Activated T-cell treated with anti-CD3 and anti-CD28 coated beads for 1 hour (primary cell): ENCODE measurements around the gene RBFOX2.
"Not testable (repeated sequence)": the region's sequence is repeated elsewhere in the genome, so short reads cannot be mapped to it uniquely, and the experiment has no call there.

ENCODE experiments used
- DNase-seq: peaks from one replicate; pipeline ENCODE4 v3.0.0-alpha.2; 2020; ENCODE audit warnings: low read depth

The RBFOX2 gene, protein sequence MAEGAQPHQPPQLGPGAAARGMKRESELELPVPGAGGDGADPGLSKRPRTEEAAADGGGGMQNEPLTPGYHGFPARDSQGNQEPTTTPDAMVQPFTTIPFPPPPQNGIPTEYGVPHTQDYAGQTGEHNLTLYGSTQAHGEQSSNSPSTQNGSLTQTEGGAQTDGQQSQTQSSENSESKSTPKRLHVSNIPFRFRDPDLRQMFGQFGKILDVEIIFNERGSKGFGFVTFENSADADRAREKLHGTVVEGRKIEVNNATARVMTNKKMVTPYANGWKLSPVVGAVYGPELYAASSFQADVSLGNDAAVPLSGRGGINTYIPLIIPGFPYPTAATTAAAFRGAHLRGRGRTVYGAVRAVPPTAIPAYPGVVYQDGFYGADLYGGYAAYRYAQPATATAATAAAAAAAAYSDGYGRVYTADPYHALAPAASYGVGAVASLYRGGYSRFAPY

DNA sequence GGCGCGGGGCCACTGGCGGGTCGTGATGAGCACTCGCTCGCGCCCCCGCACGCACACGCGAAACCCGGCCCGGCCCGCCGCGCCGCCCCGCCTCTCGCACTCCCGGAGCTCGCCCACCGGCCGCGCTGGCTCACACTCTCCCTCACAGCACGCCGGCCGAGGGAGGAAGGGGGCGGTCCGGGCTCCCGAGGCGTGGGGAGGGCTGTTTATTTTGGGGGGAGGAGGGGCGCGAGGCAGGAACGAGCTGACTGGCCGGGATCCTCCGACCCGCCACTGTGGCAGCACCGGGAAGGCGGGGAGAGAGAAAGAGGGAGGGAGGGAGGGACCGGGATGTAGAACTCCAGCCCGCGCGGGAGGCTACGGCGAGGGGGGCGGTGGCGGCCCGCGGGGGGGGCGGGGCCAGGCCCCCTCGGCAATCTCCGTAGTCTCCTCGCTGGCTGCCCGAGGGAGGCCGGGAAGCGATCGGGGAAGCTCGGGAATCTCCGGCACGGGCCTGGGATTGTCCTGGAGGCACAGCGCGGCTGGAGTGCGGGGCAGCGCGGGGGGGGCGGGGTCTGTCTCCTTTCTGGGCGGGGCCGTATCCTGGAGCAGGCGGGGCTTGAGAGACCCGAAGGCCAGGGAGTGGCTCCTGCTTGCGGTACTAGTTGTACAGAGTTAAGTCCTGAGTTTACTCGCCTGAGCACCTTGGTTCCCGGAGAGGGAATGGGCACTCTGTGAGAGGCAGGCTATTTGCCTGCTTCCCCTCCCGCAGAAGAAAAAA is at the start of gene RBFOX2:
RBFOX2 (minus strand) TSS at position 179 of the 760 bp plus-strand sequence. CDS start 399 bp downstream, outside the sequence.
- peak; percentile 52 for DNase-seq

DNA sequence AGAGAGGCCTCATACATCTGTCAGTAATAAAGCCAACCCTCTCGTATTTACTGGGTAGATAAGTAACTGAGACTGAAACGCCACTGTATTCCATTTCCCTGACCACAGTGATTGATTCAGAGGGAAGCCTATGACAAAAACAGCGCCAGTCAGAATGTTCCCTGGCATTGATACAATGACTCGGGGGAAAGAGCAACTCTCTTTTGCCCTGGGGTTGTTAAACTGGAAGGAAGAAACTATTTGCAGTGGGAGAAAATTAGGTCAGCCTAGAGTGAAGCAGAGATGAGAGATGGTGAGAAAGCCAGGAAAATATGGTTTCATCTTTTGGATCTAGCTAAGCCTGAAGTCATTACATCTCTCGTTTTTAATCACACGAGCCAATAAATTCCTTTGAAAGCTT is 48.6 kb upstream of the RBFOX2 start:
- DNase-seq = no peak

DNA sequence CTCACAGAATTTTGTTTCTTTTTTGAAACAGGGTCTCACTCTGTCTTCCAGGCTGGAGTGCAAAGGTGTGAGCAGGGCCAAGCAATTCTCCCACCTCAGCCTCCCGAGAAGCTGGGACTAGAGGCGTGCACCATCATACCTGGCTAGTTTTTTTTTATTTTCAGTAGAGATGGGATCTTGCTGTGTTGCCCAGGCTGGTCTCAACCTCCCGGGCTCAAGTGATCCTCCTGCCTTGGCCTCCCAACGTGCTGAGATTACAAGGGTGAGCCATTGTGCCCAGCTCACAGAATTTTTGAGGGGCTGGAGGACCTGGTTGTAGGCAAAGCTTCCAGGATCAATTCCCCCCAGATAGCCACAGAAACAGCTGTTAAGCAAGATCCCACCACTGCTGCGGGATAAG is 47.1 kb upstream of the RBFOX2 start:
- DNase-seq = no peak

DNA sequence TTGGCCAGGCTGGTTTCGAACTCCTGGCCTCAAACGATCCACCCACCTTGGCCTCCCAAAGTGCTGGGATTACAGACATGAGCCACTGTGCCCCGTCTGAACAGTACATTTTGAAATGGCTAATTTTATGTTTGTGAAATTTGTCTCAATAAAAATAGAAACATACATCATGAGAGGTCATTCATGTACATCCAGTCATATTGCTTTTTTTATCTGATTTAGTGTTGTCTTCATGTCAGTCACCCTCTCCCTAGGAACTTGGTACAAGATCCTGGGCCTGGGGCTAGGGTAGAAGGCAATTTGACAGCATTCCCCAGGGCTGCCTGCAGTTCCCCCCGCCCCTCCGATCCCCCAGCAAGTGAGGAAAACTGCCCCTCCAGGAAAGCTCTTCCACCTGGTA is 46.6 kb upstream of the RBFOX2 start:
- DNase-seq = no peak

DNA sequence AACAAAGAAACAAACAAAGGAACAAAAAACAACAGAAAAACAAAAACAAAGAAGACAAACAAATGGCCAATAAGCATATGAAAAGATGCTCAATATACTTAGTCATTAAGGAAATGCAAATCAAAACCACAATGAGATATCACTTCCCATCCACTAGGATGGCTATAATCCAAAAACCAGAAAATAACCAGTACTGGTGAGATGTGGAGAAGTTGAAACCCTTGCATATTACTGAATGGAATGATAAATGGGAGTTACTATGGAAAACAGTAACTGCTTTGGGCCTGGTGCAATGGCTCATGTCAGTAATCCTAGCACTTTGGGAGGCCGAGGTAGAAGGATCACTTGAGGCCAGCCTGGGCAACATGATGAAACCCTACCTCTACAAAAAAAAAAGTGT is 44.9 kb upstream of the RBFOX2 start:
- DNase-seq = no peak

DNA sequence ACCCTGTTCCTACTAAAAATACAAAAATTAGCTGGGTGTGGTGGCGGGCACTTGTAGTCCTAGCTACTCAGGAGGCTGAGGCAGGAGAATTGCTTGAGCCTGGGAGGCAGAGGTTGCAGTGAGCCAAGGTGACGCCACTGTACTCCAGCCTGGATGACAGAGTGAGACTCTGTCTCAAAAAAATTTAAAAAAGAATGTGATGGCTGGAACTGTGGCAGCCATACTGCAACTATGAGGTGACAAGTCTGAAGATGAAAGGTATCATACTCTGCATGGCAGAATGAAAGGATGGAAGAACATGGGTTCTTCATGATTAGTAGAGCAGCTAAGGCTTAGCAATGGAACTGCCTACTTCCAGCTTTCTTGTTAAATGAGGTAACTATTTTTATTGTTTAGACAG is 42.0 kb upstream of the RBFOX2 start:
- not testable (repeated sequence) for DNase-seq

DNA sequence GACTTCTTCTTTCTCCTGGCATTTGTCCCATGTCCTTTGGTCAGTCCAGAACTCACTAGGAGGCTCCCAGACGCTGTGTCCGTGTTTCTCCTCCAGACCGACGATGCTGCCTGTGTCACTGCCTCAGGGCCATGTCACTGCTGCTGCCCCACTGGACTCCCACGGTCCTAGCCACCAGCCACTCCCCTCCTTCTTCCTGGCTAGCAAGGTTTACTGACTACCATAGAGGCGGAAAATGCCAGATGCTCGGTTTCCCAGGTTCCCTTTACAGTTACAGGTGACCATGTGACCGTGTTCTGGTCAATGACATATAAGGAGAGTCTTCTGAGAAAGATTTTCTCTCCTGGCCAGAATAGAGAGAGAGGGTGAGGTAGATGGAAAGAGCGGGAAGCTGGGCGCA is 40.7 kb upstream of the RBFOX2 start:
- DNase-seq = no peak

DNA sequence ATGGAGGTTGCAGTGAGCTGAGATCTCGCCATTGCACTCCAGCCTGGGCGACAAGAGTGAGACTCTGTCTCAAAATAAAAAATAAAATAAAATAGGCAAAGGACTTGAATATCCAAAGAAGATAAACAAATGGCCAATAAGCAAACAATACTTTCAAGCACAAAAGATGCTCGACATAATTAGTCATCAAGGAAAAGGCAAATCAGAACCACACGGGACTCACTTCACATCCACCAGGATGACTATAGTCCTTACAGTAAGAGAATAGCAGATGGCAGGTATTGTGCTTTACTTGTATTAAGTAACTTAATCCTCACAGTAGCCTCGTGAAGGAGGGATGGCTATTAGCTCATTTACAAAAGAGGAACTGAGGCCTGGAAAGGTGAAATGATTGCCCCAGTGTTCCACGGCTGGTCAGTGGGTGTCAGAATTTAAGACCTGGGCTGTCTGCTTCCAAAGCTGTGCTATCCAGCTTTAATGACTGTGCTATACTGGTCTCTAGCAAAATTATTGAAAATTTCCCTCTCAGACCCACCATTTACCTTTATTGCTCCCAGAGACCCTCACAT is 40.2 kb upstream of the RBFOX2 start:
- DNase-seq = no peak

DNA sequence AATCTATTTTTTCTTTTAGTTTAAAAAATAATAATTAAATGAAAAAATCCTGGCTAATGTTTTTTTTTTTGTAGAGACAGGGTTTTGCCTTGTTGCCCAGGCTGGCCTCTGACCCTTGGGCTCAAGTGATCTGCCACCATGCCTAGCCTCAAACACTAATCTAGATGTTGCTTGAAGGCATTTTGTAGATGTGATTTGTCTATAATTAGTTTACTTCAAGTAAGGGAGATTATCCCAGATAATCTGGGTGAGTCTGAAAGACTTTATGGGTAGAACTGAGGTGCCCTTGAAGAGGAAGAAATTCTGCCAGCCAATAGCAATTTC is 38.6 kb upstream of the RBFOX2 start:
- DNase-seq = no peak

DNA sequence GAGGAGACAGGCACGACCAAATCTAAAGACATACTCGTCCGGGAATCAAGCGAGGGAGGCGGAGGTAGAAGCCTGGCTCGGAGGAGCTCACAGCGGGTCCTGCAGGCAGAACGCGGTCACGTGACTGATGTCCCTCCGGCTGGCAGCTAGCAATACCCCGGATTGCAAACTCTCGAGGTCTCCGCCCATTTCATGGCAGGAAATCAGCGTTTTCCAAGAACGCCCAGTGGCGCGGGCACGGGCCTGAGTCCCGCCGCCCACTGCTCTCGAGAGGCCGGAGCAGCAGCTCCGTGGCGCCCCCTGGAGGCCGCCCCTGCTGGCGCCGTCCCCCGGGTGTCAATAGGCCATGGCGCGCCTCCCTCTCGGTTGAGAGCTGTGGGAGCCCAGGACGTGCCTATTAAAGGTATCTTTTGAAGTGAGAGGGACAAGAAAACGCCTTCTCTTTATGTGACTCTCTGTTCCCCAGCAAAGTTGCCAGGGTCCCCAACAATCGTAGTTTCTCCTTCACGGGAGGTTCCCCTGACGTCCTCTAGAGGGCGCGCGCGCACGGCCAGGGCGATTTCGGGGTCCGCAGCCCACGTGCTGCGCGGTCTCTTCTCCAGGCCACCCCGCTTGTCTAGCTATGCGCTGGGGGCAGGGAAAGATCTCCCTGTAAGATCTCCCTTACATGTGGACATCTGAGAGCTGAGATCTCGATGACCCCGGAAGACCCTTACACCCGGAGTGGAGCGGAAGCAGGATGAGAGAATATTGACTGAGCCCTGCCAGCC is 37.3 kb upstream of the RBFOX2 start:
- peak; percentile 51 for DNase-seq

DNA sequence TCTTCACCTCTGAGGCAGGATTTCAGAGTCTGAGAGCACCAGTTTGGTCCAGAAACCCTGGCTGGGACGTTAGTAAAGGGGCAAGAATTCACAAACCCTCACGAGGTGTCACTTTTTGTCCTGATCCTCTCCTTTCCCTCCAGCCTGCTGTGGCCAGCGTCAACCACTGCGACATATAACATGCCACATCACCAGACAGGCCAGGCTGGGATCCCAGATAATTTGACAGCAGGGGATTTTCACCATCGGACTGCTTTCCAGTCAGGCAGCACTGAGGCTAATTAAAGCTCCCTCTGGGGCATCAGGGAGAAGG is 36.8 kb upstream of the RBFOX2 start:
- no peak for DNase-seq

DNA sequence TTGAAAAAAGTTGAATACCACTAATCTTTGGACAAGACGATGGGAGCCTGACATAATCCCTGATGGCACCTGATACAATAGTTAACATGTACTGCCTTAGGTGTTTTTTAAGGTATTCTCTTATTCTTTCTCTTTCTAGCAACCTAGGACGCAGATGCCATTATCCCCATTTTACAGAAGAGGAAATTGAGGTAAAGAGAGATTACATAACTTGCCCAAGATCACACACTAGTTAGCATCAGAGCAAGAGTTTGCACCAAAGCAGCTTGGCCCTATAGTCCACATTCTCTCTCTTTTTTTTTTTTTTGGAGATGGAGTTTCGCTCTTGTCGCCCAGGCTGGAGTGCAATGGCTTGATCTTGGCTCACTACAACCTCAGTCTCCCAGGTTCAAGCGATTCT is 35.7 kb upstream of the RBFOX2 start:
- no peak for DNase-seq

DNA sequence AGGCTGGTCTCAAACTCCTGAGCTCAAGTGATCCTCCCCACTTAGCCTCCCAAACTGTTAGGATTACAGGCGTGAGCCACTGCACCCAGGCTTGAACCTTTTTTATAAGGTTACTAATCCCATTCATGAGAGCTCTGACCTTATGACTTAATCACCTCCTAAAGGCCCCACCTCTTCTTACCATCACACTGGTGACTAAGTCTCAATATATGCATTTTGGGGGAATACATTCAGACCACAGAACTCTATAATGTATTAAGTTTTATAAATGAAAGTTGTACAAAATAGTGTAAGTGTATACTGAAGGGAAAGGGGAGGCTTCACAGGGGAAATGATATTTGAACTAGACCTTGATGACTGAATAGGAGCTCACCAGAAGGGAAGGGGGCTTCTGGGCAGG is 28.4 kb upstream of the RBFOX2 start:
- no peak for DNase-seq

DNA sequence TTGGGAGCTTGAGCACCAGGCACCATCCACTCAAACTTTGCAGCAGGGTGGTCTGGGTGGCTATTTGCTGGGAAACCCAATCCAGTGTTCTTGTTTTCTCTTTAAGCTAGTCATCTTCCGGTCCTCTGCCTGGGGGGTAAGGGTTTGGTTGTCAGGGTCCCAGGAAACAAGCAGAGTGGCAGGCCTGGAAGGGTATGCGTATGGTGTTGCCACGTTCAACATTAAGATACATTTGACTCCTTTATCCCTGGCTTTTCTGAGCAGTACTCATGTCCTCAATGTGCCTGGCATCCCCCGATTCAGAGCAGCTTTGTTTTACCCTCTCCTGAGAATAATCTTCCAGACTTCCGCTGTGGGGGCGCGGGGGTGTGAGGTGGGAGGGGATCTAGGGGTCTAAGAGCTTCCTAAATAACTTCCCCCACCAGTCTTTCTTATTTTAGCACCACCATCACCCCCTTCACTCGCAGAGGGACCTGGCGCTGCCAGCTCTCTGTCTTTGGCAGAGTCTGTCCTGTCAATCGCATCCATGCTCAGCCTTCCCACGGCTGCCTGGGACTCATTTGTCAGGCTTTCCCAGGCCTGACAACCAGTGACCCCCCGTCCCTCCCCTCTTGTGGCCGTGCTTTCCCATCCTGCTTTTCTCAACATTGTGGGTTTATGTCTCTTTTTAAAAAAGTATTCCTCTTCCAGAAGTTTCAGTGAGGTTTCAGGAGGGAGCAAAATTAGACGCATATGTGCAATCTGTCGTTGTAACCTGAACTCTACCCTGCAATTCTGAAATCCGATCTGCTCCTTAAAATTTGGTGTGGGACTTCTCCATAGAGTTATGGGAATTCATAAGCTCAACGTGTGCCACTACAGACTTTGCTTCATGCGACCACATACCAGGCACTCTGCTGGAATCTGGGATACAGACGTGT is 27.0 kb upstream of the RBFOX2 start:
- DNase-seq = no peak

DNA sequence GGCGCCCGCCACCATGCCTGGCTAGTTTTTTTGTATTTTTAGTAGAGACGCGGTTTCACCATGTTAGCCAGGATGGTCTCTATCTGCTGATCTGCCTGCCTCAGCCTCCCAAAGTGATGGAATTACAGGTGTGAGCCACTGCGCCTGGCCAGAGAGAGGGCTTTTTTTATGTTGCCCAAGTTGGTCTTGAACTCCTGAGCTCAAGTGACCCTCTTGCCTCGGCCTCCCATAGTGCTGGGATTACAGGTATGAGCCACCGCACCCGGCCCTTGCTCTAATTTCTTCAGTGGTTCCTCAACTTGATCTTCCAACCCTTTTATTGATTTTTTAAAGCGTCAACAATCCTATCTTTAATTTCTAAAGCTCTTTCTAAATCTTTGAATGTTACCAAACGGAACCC is 25.8 kb upstream of the RBFOX2 start:
- DNase-seq = not testable (repeated sequence)

DNA sequence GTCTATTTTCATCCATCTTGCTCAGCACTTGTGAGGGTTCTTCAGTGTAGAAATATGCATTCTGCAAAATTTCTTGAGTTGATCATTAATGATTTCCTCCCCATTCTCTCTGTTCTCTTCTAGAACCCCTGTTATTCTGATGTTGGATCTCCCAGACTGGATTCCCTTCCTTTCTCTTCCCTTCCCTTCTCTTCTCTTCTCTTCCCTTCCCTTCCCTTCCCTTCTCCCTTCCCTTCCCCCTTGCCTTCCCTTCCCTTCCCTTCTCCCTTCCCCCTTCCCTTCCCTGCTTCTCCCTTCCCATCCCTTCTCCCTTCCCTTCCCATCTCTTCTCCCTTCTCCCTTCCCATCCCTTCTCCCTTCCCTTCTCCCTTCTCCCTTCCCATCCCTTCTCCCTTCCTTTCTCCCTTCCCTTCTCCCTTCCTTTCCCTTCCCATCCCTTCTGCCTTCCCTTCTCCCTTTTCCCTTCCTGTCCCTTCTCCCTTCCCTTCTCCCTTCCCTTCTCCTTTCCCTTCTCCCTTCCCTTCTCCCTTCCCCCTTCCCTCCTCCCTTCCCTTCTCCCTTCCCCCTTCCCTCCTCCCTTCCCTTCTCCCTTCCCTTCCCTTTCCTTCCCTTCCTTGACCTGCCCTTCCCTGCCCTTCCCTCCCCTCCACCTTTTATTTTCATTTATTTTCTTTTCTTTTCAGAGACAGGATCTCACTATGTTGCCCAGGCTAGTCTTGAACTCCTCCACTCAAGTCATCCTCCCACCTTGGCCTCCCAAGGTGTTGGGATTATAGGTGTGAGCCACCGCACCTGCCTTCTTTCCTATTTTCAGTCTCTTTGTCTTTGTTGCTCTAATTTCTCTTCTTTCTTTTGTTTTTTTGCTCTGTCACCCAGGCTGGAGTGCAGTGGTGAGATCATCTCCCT is 24.9 kb upstream of the RBFOX2 start:
- no peak for DNase-seq

DNA sequence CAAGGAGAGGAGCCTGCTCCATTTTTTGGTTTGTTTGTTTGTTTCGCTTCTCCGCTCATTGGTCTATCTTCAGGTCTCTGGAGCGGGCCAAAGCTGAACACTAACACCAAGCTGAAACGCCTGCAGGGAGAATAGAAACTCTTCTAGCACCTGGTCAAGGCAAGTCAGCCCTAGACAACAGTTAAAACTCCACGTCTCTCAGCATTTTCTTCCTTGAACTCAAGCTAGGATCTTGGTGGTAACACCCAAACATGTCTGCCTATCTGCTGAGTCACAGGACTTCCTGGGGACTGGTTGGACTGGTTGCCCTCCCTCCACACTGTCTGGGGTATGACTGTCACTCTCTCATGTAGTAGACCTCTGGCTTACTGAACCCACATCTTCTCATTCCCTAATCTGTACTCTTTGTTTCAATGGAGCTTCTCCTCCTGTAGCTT is 23.9 kb upstream of the RBFOX2 start:
- no peak for DNase-seq

DNA sequence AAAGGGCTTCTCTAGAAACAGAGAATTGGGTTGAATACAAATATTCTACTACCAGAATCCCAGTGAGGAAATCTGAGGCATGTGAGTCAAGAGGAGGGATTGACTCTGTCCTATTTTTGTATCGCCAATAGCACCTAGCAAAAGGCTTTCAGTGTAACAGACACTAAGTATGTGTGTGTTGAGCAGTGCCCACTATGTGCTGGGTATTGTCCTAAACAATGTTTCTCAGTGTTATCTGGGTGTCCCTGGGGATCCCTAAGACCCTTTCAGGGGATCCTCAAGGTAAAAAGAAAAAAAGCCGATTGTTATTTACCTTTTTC is 21.0 kb upstream of the RBFOX2 start:
- no peak for DNase-seq

DNA sequence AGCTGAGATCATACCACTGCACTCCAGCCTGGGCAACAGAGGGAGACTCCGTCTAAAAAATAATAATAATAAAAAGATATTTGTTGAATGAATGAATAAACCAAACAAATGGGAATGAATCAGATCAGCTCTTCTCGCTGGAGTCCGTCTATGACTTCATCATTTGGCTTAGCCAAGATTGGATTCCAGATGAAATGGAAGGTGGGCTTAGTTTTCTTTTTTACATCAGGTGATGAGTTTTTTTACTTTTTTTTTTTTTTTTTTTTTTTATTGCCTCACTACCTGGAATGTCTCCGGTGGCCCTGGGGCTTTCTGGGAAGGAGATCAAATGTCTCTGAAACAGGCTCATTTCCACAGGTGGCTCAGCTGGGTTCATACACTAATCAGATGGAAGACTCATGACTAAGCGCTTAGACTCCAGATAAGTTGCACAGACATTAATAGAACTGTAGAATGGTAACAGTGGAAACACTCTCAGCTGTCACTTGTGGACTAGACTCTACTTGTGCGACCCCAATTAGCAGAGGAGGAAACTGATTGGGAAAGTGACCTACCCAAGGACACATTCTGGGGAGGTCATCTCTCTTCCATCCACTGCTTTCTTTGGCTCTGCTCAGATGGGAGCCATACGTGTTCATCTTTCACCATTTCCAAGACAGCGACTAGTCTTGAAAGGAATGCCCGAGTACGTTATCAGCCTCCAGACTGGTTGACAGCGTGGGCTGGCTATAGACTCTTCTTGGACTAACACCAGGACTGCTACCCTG is 20.5 kb upstream of the RBFOX2 start:
- no peak for DNase-seq

DNA sequence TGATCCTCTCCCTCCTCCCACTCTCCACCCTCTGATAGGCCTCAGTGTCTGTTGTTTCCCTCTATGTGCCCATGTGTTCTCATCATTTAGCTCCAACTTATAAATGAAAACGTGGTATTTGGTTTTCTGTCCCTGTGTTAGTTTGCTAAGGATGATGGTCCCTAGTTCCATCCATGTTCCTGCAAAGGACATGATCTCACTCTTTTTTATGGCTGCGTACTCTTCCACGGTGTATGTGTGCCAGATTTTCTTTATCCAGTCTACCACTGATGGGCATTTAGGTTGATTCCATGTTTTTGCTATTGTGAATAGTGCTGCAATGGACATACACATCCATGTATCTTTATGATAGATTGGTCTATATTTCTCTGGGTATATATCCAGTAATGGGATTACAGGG is 15.9 kb upstream of the RBFOX2 start:
- not testable (repeated sequence) for DNase-seq
